HG02763 (cell line): ENCODE data around the gene FHIP2A.
A peak's percentile ranks its signal among the peaks of the same experiment; 100 is the strongest.
"Not testable (repeated sequence)": the region's sequence is repeated elsewhere in the genome, so short reads cannot be mapped to it uniquely, and the experiment has no call there.

ENCODE experiments used
- ATAC-seq: cut with Tn5 transposase; IDR thresholded peaks from one replicate; pipeline ENCODE4 v1.9.1; 2021; ENCODE audit warnings: mild to moderate bottlenecking, moderate library complexity; ENCODE audit not compliant: unreplicated experiment

Gene FHIP2A, protein sequence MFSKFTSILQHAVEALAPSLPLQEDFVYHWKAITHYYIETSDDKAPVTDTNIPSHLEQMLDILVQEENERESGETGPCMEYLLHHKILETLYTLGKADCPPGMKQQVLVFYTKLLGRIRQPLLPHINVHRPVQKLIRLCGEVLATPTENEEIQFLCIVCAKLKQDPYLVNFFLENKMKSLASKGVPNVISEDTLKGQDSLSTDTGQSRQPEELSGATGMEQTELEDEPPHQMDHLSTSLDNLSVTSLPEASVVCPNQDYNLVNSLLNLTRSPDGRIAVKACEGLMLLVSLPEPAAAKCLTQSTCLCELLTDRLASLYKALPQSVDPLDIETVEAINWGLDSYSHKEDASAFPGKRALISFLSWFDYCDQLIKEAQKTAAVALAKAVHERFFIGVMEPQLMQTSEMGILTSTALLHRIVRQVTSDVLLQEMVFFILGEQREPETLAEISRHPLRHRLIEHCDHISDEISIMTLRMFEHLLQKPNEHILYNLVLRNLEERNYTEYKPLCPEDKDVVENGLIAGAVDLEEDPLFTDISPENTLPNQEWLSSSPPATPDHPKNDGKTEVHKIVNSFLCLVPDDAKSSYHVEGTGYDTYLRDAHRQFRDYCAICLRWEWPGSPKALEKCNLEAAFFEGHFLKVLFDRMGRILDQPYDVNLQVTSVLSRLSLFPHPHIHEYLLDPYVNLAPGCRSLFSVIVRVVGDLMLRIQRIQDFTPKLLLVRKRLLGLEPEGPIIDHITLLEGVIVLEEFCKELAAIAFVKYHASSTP

DNA sequence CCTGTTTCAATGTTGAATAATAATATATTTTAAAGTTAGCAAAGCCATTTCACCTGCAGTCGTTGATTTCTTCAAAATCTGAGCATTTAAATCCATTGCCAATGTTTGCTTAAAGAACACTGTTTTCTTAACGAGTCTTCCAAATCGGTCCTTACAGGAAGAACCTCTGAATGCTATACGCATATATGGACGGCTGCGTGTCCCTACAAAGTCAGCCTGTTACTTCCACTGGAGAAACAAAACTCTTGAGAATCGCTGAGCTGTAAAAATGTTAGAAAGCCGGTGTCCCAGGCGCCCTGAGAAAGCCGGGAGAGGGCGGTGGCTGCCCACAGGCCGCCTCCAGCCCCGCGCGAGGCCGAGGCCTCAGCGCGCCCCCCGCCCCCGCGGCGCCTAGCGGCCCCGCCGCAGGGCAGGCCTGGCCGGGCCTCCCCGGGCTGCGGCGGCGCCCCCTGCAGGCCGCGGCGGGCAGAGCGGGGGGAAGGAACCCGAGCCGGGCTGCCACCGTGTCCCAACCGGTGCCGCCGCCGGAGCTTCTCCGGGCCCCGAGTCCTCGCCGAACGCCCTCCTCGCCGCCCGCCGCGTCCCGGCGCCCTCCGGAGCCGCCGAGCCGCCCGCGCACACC lies at the start of gene FHIP2A:
TSS of gene FHIP2A (plus strand) at position 488 of the 622 bp plus-strand sequence. CDS start 299 bp downstream, outside the sequence.
- peak; percentile 78 for ATAC-seq

DNA sequence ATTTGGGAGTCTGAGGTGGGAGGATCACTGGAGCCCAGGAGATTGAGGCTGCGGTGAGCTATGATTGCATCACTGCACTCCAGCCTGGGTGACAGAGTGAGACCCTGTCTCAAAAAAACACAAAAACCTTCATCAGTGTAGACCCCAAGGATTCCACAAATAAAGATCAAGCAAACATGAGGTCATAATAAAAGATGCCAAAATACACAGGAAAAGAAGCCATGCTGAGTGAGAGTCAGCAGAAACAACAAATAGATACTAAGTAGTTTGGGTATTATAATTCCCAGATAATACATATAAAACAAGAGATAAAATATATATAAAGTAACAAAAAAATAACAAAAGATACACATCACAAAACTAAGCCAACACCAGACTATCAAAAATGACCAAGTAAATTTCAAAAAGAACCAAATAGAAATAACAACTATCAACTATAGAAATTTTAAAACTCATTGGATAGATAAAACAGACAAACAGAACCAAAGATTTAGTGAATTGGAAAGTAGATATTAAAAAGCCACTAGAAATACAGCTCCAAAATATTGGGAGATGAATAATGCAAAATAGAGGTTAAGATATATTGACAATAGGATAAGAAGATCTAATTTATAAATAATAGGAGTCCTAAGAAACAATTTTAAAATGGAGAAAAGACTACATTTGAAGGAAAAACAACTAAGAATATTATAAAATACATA lies 48.9 kb upstream of the FHIP2A start:
- ATAC-seq: no peak

DNA sequence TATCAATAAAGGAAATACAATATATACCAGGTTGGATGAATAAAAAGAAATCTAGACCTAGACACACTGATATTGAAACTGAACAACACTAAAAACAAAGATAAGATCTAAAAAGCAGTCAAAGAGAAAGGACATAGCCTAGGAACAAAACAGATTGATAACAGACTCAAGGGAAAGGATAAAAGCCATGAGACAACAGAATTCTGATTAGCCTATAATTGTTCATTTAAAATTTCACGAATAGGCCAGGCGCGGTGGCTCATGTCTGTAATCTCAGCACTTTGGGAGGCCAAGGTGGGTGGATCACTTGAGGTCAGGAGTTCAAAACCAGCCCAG lies 48.4 kb upstream of the FHIP2A start:
- no peak for ATAC-seq

DNA sequence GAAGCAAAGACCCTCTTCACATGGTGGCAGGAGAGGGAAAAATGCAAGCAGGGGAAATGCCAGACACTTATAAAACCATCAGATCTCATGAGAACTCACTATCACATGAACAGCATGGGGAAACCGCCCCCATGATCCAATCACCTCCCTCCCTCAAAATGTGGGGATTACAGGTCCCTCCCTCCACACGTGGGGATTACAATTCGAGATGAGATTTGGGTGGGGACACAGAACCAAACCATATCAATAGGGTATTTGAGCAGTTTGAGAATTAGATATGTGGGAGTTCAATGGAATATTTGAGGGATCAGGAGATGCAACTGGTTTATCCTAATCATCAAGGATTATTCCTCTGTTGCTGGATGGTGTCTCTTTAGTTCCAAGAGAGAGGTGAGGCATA lies 46.5 kb upstream of the FHIP2A start:
- not testable (repeated sequence) for ATAC-seq

DNA sequence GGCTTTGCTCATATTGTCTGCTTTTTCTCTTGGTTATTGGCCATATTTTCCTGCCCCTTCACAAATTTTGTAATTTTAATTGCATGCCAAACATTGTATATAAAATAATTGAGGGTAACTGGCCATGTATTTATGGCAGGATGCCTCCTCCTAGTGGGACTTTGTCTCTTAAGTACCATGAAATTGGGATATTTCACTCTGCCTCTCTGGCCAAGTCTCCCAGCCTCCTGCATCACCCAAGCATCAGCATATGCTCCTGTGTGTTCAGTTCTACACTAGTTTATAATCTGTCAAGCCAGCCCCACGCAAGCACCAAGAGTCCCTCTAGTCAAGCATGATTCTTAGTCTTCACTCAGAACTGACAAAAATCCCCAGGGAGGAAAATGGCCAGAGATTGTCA lies 44.2 kb upstream of the FHIP2A start:
- ATAC-seq: no peak

DNA sequence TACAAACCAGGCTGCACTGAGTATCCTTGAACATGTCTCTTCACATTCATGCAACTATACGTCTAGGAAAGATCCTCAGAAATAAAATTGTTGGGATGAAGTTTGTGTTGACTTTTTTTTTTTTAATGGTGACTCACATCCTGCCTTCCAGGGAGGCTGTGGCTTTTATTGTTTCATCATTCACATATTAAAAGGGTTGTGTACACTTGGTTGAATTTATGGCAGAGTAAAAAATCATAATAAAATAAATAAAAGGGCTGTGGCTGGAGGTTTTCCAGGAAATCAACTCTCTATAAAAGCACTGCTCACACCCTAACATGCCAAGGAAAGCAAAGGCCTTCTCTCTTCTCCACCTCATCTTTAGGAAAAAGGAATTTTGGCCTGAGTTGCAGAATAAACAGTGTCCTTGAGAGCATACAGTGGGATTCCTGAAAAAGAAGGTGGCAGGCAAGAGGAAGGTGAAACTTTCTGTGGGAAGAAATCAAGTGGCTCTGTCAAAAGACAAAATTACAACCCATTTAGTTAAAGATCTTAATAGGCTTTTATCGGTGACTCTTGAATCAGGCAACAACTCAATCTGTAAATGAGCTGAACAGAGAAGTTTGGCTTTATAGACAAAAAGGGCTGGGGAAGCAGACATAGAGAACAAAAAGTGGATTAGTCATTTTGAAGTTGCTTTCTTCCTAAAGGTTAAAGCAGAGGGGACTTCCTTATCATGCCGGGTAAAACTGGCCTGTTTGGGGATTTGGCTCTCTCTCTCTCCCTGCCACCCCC lies 41.6 kb upstream of the FHIP2A start:
- no peak for ATAC-seq

DNA sequence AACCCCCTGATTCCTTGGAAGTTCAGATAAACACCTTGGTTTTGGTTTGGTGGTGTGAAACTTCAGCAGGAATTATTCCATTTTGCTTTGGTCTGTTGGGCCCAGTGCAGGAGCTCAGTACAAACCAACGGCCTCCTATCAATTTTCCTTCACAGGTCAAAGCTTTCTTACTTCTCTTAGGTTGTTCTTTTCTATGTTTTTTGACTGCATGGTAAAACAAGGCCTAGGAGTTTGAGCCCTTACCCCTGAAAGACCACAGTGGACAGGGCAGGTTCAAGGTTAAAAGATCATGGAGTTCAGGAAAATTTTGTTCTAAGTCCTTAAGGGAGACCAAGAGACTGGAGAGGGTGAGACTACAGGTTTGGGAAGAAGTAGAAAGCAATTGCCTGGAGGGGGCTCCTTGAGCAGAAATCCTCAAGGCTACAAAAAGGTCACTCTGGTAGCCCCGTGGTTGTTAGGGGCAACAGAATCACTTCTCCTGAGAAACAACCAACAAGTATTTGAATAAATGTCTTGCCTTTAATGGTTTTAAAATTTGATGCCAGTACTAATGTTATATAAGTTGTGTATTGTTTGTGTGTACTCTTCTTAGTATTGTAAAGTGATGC lies 40.9 kb upstream of the FHIP2A start:
- no peak for ATAC-seq

DNA sequence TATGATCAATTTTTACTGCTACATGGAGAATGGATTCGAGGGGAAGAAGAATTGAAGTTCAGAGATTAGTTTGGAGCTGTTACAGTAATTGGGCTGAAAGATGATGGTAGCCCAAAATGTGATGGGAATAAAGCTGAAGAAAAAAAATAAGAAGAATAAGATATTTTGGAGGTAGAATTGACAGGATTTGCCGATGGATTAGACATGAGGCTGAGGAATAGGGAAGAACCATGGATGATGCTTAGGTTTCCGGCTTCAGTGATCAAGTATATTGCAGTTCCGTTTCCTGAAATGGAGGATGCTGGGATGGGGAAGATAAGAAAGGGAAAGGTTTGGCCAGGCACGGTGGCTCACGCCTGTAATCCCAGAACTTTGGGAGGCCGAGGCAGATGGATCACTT lies 38.9 kb upstream of the FHIP2A start:
- no peak for ATAC-seq

DNA sequence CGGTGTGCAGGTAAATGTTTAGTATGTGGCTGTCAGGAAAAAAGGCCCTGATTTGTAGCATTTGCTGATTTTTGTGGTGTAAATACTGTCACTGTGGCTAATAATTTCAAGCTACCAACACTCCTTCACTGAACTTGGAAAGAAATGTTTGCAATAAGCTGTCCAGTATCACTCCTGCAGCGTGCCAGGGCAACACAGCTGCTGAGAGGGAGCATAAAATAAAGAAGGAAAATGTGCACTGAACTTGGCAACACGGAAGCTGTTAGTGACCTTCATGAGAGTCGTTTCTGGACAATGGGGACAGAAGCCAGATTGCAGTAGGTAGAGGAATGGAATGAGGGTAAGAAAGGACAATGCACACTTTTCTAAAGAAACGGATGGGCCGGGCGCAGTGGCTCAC lies 37.9 kb upstream of the FHIP2A start:
- no peak for ATAC-seq

DNA sequence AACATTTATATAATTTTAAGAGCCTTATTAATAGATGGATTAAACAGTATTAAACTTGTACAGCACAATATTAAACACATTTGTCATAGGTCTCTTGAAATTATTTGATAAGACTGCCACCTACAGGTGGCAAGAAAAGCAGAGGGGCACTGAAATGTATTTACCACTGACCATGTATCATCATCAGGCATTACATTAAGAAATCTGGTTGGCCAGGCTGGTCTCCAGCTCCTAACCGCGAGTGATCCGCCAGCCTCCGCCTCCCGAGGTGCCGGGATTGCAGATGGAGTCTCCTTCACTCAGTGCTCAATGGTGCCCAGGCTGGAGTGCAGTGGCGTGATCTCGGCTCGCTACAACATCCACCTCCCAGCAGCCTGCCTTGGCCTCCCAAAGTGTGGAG lies 35.1 kb upstream of the FHIP2A start:
- ATAC-seq: not testable (repeated sequence)

DNA sequence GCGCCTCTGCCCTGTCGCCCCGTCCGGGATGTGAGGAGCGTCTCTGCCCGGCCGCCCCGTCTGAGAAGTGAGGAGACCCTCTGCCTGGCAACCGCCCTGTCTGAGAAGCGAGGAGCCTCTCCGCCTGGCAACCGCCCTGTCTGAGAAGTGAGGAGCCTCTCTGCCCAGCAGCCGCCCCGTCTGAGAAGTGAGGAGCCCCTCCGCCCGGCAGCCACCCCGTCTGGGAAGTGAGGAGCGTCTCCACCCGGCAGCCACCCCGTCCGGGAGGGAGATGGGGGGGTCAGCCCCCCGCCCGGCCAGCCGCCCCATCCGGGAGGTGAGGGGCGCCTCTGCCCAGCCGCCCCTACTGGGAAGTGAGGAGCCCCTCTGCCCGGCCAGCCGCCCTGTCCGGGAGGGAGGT lies 34.4 kb upstream of the FHIP2A start:
- not testable (repeated sequence) for ATAC-seq

DNA sequence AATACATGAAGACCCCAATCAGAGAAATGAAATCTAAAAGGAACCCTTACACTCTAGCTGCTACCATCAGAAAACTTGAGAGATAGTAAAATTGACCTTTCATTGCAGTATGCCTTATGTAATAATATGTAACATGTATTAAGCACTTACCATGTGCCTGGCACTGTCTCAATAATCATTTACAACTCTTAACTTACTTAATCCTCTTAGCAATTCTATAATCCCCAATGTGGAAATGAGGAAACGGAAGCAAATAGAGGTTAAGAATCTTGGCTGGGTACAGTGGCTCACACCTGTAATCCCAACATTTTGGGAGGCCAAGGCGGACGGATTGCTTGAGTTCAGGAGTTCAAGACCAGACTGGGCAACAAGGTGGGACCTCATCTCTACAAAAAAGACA lies 29.8 kb upstream of the FHIP2A start:
- ATAC-seq: no peak

DNA sequence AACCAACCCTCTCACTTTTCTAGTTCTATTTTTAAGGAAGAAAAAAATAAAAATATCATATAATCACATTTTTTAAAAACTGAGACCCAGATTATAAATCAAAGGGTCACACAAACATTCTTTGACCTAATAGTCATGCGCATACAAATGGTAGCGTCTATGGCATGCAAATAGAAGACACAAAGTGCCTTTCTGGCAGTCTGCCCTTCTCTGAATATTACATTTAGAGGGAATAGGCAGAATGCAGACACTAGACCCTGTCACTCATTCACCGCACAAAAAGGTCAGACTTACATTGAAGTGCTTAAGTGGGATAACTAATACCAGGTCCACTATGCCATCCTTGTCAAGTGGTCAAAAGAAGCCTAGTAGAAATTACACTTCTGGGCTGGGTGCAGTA lies 26.5 kb upstream of the FHIP2A start:
- ATAC-seq: no peak

DNA sequence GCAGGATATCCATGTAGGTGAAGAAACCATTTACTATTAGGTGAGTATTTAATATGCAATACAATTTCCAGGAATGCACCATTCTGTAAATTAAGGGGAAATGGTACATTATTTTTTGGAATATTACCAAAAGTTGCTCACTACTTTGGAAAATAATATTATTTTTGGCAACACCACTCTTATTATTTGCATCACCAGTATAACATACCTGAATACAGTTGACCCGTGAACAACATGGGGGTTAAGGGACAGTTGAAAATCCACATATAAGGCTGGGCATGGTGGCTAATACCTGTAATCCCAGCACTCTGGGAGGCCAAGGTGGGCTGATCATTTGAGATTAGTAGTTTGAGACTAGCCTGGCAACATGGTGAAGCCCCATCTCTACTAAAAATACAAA lies 21.2 kb upstream of the FHIP2A start:
- ATAC-seq: no peak

DNA sequence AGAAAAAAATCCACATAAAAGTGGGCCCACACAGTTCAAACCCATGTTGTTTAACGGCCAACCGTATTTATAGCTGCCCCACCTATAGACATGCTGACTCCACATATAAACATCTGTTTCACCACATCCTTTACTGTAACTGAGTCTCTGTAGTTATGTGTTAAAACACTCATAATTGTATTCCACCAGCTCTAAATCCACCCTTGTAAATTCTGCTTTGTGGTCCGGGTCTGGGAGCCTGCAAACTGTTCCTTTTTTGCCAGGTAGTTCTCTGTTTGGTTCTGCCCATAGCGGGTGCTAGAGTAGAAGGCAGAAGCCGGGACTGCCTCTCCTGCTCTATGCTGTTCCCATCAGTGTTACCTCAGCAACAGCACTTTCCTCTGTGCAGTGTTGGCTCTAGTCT lies 20.2 kb upstream of the FHIP2A start:
- ATAC-seq: no peak

DNA sequence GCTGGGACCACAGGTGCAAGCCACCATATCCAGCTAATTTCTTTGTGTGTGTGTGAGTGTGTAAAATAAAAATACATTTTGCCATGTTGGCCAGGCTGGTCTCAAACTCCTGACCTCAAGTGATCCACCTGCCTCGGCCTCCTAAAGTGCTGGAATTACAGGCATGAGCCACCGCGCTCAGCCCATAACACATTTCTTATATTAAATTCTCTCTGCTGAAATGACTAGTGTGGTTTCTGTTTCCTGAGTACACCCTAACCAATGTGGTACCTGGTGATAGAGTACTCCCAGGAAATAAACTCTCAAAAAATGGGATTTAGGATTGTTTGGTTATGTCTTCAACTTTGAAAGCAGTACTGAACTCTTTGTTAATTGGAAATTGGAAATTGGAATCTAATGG lies 19.4 kb upstream of the FHIP2A start:
- ATAC-seq: no peak

DNA sequence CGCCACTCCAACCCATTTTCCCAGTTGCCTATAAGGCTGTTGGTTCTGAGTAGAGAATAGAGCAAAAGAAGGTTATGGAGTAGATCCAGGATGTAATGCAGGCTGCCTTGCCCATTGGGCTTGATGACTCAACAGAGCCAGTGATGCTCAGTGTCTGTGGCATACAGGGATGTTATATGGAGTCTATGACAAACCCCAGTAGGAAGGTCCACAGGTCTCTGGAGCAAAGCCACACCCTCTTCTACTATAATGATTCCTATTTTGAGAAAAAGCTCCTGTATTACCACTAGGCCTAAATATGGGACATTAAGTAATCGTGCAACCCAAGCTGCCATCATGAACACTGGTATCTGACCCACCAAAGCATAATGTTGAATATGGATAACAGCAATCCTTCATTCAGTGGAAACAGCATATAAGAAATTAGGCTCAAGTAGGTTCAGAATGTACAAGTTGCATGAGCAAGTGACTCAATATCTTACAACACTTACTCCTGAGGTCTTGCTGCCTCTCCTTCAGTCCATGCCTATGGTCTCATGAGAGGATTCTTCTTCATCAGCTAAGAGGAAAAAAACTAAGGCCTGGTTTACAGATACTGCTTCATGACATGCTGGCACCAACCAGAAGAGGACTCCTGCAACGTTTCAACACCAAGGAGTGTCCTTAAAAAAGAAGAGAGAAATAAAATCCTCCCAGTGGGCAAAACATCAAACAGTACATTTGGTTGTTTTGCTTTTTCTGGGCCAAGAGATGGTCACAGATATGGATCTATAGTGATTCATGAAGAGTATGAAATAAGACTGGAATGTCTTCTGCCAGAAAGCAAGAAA lies 14.8 kb upstream of the FHIP2A start:
- no peak for ATAC-seq

DNA sequence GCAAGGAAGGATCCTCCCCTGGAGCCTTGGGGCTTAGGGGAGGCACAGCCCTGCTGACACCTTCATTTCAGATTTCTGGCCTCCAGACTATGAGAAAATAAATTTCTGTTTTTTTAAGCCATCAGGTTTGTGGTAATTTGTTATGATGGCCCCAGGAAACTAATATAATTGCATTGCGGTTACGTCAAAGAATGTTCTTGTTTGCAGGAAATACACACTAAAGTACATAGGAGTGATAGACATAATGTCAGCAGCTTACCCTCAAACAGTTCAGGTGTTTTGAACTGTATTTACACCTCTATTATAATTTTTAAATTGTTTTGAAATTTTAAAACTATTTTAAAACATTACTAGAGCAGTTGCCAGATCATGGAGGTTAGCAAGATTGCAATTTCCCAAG lies 12.6 kb upstream of the FHIP2A start:
- no peak for ATAC-seq

DNA sequence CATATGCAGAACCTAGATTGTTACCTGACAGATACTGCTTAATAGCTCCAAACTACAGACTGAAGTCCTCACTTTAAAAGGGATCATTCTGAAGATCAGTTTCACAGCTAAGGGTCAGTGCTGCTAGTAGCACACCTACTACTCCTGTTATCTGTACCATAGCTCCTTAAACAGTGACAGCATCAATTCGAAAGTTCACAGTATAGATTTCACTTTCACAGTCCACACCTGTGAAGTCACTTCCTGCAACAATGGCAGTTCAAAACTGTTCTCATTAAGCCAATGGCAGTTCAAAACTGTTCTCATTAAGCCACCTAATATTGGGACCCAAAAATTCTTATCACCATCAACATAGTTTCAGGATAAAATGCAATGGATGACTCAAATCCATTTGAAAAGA lies 10.7 kb upstream of the FHIP2A start:
- peak; percentile 100 for ATAC-seq
